G401.6 (cell line): ENCODE data around the gene MYLK4.
A peak's percentile ranks its signal among the peaks of the same experiment; 100 is the strongest.

Experiments used
- FAIRE-seq: peaks from 2 replicates; lab custom pipeline; 2012; peaks lifted over from hg19 to GRCh38; lab: Jason Lieb, UNC

MYLK4 gene

DNA sequence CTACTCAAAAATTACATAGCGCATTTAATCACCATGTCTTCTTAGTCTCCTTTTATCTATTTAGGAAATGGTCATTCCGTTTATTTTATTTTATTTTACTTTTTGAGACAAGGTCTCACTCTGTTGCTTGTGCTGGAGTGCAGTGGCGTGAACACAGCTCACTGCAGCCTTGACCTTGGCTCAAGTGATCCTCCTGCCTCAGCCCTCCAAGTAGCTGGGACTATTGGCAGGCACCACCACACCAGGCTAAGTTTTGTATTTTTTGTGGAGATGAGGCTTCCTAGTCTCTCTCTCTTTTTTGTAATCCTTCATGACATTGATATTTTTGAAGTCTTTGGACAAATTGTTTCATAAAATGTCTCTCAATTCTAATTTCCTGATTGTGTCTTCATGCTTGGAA, 4.7 kb upstream of the MYLK4 start:
- no peak for FAIRE-seq

DNA sequence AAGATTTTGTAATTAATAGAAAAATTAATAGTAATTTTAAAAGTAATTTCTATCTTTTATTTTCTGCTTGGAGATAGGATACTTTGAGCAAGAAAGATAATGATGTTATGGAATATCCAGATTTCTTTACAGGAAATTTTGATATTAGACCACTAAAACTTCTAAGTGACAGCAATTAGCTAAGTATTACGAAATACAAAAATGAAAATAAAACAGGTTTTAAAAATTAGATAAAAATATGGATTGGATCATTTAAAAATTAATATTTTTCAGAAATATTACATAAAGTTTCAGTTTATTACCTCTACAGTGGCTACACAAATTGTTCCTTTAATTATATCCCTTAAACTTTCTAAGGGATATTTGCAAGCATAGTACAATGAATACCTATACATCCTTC, 4.2 kb upstream of the MYLK4 start:
- peak; percentile 25 for FAIRE-seq

GRCh38 chr6:2754393-2754792, 3.7 kb upstream of the MYLK4 start:
- FAIRE-seq = no peak

- no peak for FAIRE-seq
Observed at GRCh38 chr6:2753743-2754142, 3.0 kb upstream of the MYLK4 start.

GRCh38 chr6:2753110-2753489, 2.4 kb upstream of the MYLK4 start:
- FAIRE-seq = no peak

- no peak for FAIRE-seq
Observed at GRCh38 chr6:2752477-2753109, 1.9 kb upstream of the MYLK4 start.

- FAIRE-seq = no peak
Observed at GRCh38 chr6:2751871-2752270, 1.1 kb upstream of the MYLK4 start.

GRCh38 chr6:2749969-2750600, 637 bp downstream of the MYLK4 start:
- FAIRE-seq = peak; percentile 96

- no peak for FAIRE-seq
Observed at GRCh38 chr6:2748183-2748582, 2.5 kb downstream of the MYLK4 start.

GRCh38 chr6:2746557-2747061, 4.1 kb downstream of the MYLK4 start:
- peak; percentile 67 for FAIRE-seq

GRCh38 chr6:2745246-2745645, 5.5 kb downstream of the MYLK4 start:
- peak; percentile 46 for FAIRE-seq

DNA sequence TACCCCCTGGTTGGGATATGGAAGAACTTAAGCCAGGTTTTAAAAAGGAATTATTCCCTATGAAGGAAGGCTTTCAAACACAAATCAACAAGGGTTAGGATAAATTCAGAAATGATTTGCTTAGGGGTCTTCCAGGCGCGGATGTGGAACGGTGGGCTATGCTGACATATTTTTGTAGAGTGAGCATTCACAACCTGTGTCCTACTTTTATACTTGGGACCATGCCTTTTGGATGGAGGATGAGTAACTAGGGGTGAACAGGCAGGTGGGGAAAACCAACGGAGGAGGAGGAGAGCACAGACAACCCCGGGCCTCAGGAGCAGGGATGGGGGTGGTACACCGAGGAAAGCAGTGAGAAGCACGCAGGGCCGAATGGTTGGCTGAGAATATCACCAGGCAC, 5.9 kb downstream of the MYLK4 start:
- no peak for FAIRE-seq

GRCh38 chr6:2744209-2744771, 6.4 kb downstream of the MYLK4 start:
- no peak for FAIRE-seq

DNA sequence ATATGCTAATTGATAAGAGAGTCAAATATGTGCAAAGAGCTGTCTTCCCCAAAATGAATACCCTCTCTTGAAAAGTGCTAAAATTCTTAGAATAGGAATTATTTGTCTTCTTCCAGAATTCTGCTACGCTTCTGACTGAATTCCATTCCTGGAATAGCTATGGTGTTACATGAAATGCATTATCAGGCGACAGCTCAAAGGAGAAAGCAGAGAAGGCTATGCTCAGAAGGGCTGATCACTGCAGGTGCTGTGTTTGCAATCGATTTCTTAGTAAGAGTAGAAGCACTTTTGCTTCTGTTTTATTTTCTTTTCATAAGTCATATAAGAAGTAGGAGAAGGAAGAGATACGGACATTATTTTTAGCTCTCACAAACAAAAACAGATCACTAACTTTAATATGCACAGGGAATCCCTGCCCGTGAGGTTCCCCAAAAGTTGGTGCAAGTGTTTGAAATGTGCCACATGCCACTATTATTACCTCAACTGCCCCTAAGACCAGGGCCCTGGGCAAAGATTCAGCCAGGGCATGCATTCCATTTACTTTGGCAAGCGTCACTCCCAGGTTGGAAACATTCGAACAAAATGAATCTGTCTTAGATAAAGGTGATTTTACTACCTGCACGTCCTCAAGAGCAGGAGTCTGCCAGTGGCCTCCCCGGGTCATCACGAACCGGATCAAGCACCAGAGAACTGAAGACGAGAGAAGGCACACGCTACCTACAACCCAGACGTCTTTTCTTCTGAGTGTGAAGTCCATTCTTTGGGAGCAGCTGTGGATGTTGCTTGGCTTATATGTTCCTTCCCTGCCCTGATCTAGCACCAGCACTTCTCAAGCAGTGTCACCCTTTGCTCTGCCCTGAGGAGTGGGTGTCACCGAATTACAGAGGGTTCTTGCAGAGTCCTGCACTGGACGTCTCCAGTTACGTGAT, 7.2 kb downstream of the MYLK4 start:
- no peak for FAIRE-seq

DNA sequence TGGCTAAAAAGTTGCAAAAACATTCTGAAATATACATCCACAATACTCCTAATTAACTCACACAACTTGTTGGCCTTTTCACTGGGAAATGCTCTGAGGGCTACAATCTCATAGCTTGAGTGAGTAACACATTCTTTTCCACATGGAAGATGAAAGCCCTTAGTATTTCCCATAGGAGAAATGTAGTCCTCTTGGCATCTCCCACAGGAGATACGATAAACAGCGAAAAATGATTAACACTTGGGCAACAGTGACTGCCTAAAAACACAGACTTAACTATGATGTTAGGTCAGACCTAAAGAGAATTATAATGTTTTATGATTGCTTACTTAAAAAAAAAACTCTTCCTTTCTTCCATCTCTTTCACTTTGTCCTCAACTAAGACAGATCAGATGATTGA, 9.0 kb downstream of the MYLK4 start:
- FAIRE-seq = no peak

- FAIRE-seq = no peak
Observed at GRCh38 chr6:2740581-2740980, 10.1 kb downstream of the MYLK4 start.

GRCh38 chr6:2739335-2739734, 11.4 kb downstream of the MYLK4 start:
- no peak for FAIRE-seq

DNA sequence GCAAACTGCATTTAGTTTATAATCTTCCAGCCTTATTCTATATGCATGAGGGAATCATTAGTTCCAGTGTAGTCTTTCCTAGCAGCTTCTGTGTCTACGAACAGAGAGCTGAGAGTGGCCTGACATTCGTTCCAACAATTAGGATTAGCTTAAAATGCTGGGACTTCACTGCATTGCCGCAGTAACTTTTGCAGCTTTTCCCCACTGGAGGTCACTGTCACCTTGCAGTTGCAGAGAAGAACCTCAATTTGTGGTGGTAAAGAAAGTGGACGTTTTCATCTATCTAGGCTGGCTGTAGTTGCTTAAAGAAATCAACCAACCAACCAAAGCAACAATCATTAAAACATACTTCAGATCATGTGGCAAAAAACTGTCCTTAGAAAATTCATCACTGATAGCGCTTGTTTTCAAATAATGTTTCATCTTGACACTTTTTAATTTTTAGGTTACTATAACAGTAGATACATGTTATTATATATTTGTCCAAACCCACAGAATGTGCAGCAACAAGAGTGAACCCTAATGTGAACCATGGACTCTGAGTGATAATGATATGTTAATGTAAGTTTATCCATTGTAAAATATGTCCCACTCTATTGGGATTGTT, 12.2 kb downstream of the MYLK4 start:
- peak; percentile 96 for FAIRE-seq

DNA sequence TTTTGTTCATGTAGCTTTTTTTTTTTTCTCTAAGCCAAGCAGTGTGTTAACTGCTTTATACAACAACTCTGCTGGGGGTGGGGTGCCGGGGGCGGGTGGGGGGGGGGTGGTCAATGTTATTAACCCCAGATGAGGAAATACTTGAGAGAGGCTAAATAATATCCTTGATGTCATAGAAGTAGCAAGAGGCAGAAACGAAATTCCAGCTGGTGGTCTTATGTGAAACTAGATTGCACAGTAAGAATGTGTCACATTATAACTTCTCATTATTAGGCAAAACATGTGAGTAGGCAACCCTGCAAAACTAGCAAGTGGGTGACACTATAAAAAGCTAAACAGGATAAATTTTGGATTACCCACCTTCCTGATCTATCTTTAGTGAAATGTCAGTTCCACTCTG, 12.8 kb downstream of the MYLK4 start:
- no peak for FAIRE-seq

GRCh38 chr6:2734488-2735166, 16.1 kb downstream of the MYLK4 start:
- no peak for FAIRE-seq

DNA sequence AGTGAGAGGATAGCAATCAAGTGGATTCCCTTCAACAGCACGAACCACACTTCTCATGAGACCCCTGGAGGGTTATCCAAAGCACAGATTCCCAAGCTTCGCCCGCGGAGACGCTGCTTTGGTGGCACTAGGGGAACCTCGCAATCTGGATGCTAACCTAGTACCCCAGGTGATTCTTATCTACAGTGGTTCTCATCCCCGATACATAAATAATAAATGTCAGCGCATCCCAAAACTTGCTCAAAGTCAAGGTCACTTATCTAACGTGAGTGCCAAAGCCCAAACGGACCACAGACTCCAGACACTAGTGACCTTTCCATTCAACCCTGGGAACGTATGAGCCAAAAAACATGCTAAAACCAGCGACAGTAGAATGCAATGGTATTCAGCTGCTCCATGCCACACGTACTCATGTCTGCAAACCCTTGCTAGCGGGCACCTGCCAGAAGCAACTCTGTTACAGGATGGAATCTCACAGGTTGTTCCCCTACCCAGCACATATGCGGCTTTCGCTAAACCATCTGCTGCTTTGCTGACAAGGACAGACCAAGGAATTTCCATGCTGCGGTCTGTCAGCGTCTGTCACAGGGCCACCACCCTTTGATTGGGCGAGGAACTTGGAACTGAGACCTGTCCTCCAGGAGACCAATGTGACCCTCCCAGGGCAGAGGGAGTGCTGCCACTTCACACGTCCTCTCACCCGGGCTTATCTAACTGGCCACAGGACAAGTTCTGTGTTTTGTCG, 16.8 kb downstream of the MYLK4 start:
- no peak for FAIRE-seq
